Lung (tissue), 12 donors: Measurements from ENCODE around the gene MAST4. TPM values are rescaled to one million over a fixed set of nuclear protein-coding genes. Genes with fewer than 3 reads are reported as not detected.

Experiments used
- ATAC-seq: fragments of 200-7000 bp; cut with Tn5 transposase; one replicate; pipeline ENCODE4 v1.9.1; 2020; ENCODE audit warnings: moderate number of reproducible peaks; ENCODE audit not compliant: insufficient read depth, low FRiP score
- DNase-seq, 3 donors: peaks; one replicate each; pipeline ENCODE4 v3.0.0-alpha.2; 2013 to 2017
- H3K27ac ChIP-seq, 2 donors: one replicate each; pipeline ENCODE4 v1.5.1; 2013; ENCODE audit warnings: mild to moderate bottlenecking in 2 of 2, moderate library complexity in 2 of 2, control low read depth in 1 of 2, inconsistent platforms in 1 of 2, low read depth in 1 of 2, low read length in 1 of 2
- H3K27me3 ChIP-seq, 3 donors: one replicate each; pipeline ENCODE4 v1.5.1; 2013; ENCODE audit warnings: low read length in 2 of 3; ENCODE audit not compliant: control insufficient read depth in 3 of 3, insufficient read depth in 3 of 3
- H3K36me3 ChIP-seq, 4 donors: one replicate each; pipeline ENCODE4 v1.5.1; 2013; ENCODE audit warnings: low read length in 4 of 4, mild to moderate bottlenecking in 1 of 4, moderate library complexity in 1 of 4; ENCODE audit not compliant: control insufficient read depth in 4 of 4, insufficient read depth in 4 of 4
- H3K4me1 ChIP-seq, 5 donors: one replicate each; pipeline ENCODE4 v1.5.1; 2013; ENCODE audit warnings: low read length in 5 of 5, mild to moderate bottlenecking in 2 of 5, moderate library complexity in 1 of 5; ENCODE audit not compliant: control insufficient read depth in 5 of 5, insufficient read depth in 5 of 5
- H3K4me3 ChIP-seq: one replicate; pipeline ENCODE4 v1.5.1; 2013; ENCODE audit warnings: mild to moderate bottlenecking, control low read depth, moderate library complexity
- H3K9ac ChIP-seq, 2 donors: one replicate each; pipeline ENCODE4 v1.5.1; 2013; ENCODE audit warnings: low read length in 2 of 2, control low read depth in 1 of 2; ENCODE audit not compliant: insufficient read depth in 1 of 2
- H3K9me3 ChIP-seq, 4 donors: one replicate each; pipeline ENCODE4 v1.5.1; 2013; ENCODE audit warnings: low read length in 3 of 4, mild to moderate bottlenecking in 1 of 4, moderate library complexity in 1 of 4; ENCODE audit not compliant: control insufficient read depth in 4 of 4, insufficient read depth in 3 of 4
- CTCF ChIP-seq: IDR thresholded peaks from 2 replicates; pipeline ENCODE4 v1.5.1; 2012; ENCODE audit warnings: mild to moderate bottlenecking; ENCODE audit errors: control extremely low read depth, extremely low read depth
- WGBS, 2 donors: extraction: QIAGEN DNeasy Blood & Tissue Kit; methylation state at CpG; one replicate each; pipeline ENCODE4 v1.1.7; 2013; 5-methylcytosine and 5-hydroxymethylcytosine counted together
- polyA plus RNA-seq, 2 donors: library from polyadenylated mRNA; stranded (reverse); fragments of 200-250 nt; gene quantifications; one replicate each; pipeline ENCODE4 v1.2.1, GENCODE V29; 2013
- total RNA-seq, 2 donors: library from RNA; depleted of rRNA in 1 of 2; stranded (reverse); fragments of >200 nt in 1 of 2; gene quantifications; one replicate each; pipeline ENCODE4 v1.2.1, GENCODE V29; 2014 to 2021
- donor health status: control.
- donor health status: control.
- donor health status: Bipolar disorder and iron deficiency.
- donor health status: healthy.
- donor health status: DM: yes; HTN: yes; CAD: no.

MAST4 gene
- total and polyA plus RNA-seq, 4 donors, result 13.9 to 153 (median 46.2) TPM

DNA sequence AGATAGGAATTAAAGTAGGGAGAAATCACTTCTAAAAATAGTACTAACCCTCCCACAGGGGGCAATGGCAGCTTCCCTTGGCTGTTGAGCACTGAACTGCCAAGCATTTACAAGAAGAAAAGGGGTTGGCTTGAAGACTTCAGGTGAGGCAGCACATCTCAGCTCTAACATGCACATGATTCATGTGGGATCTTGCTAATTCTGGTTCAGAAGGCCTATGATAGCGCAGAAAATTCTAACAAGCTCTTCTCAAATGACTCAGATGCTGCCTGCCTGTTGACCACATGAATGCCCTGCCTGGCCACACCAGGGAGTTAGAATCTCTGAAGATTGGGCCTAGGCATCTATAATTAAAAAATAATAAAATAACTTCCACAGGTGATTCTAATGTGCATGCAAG, 577.8 kb downstream of the MAST4 start:
- Histone ChIP-seq H3K27me3 (no peaks in the 10 kb centered on the region), H3K36me3 (peaks cover 0 to 3% (median under 1%) of the 10 kb centered on the region in 4 donors), H3K27ac (no peak overlapping the region), H3K9me3 (peaks cover 0 to 3% (median under 1%) of the 10 kb centered on the region in 4 donors), H3K4me3 (no peak overlapping the region), H3K9ac (no peak overlapping the region), H3K4me1 (peaks cover 0 to 1% (median 0%) of the 10 kb centered on the region in 5 donors)
- DNase-seq (no peak), ATAC-seq (no peak)
- no peak for TF ChIP-seq CTCF
- 97 to 100% methylated on average over 1 of the region's 1 CpG for WGBS, 2 donors

GRCh38 chr5:67176936-67177335, 580.7 kb downstream of the MAST4 start:
- no peak for ATAC-seq
- H3K27ac ChIP-seq, result no peak overlapping the region
- TF ChIP-seq CTCF, result no peak
- H3K9ac ChIP-seq, result no peak overlapping the region
- H3K4me3 ChIP-seq, result no peak overlapping the region
- DNase-seq, result no peak
- H3K36me3 ChIP-seq, result no peaks in the 10 kb centered on the region
- peaks cover 0 to 3% (median under 1%) of the 10 kb centered on the region in 4 donors for H3K9me3 ChIP-seq
- H3K27me3 ChIP-seq, result no peaks in the 10 kb centered on the region
- peaks cover 0 to 3% (median 3%) of the 10 kb centered on the region in 5 donors for H3K4me1 ChIP-seq

GRCh38 chr5:67178085-67178484, 581.9 kb downstream of the MAST4 start:
- no peak for TF ChIP-seq CTCF
- Histone ChIP-seq H3K9ac (no peak overlapping the region), H3K27me3 (no peaks in the 10 kb centered on the region), H3K9me3 (peaks cover 0 to 3% (median under 1%) of the 10 kb centered on the region in 4 donors), H3K4me1 (peaks cover 0 to 8% (median 3%) of the 10 kb centered on the region in 5 donors), H3K27ac (no peak overlapping the region), H3K4me3 (no peak overlapping the region), H3K36me3 (no peaks in the 10 kb centered on the region)
- no peak for ATAC-seq
- 52 to 54% methylated on average over 1 of the region's 1 CpG for WGBS, 2 donors
- DNase-seq, result no peak

DNA sequence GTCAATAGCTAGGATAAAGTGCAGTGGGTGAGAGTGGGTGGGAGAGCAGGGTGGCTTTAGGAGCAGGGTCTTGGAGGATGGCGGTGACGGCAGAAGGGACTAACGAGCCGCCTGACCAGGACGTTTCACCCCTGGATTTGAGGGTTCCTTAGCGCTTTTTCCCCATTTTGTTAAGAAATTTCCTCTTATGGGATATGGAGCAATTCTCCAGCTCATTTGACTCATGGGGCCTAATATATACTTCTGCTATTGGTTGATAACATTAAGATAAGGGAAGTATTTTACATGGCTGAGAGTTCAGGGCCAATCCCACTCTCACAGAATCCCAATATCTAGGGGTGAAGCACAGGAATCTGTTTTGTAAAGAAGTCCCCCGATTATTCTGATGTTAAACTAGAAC, 582.8 kb downstream of the MAST4 start:
- H3K9ac ChIP-seq, result no peak overlapping the region
- DNase-seq, result no peak
- peaks cover 0 to 8% (median 3%) of the 10 kb centered on the region in 5 donors for H3K4me1 ChIP-seq
- H3K4me3 ChIP-seq, result no peak overlapping the region
- H3K9me3 ChIP-seq, result peaks cover 0 to 3% (median under 1%) of the 10 kb centered on the region in 4 donors
- H3K27me3 ChIP-seq, result no peaks in the 10 kb centered on the region
- no peak overlapping the region for H3K27ac ChIP-seq
- no peak for TF ChIP-seq CTCF
- no peak for ATAC-seq
- 77 to 88% methylated on average over 7 of the region's 7 CpGs for WGBS, 2 donors
- no peaks in the 10 kb centered on the region for H3K36me3 ChIP-seq
